HEK293 (cell line): ENCODE results near the gene EVL.

Experiments
- KLF7 ChIP-seq: fragments of 450-650 bp; formaldehyde crosslinking; IDR thresholded peaks from 2 replicates; pipeline ENCODE4 v1.5.1; 2016; ENCODE audit warnings: missing biosample characterization, missing genetic modification characterization, borderline replicate concordance
- ZNF549 ChIP-seq: fragments of 450-650 bp; IDR thresholded peaks from 2 replicates; pipeline ENCODE4 v1.5.1; 2018; ENCODE audit warnings: missing biosample characterization, missing genetic modification characterization, mild to moderate bottlenecking, inconsistent platforms, moderate library complexity
- ZNF639 ChIP-seq: fragments of 450-650 bp; formaldehyde crosslinking; IDR thresholded peaks from 2 replicates; pipeline ENCODE4 v1.5.1; 2016; ENCODE audit warnings: missing biosample characterization, missing genetic modification characterization
- TF ChIP-seq, protein P1 (sequence below): fragments of 450-650 bp; formaldehyde crosslinking; IDR thresholded peaks from 2 replicates; pipeline ENCODE4 v1.5.1; 2016; ENCODE audit warnings: missing biosample characterization, missing genetic modification characterization

DNA sequence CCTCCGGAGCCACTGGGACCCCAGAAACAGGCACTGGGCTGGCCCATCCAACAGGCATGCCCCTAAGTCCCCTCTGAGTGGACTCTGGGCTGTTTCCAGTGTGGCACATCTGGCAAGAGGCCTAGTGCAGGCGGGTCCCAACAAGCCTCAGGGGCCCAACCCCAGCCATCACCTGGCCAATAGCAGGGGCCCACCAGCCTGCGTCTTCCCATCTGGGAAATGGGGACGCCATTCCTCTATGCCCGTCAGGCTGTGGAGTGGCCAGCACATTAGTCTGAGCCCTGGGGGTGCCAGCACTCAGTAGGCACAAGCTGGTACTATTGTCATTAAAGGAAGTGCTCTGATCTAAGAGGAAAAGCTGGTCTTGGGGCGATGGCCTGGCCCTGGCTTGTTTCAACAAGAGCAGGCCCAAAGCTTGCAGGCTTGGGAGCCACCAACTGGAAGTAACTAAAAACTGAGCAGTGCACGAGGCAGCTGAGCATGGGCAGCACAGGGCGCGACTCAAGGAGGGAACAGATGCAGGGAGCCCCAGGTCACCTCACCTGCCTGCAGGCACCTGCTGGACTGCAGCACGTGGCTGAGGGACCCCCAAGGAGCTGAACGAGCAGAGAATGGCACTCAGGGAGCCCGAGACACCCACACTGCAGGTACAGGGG lies 85.8 kb downstream of the EVL start:
- TF ChIP-seq ZNF639 (tag by site-specific recombination) (no peak), KLF7 (tag by site-specific recombination) (no peak), ZNF549 (tag by site-specific recombination) (no peak)
- TF ChIP-seq, protein P1, sequence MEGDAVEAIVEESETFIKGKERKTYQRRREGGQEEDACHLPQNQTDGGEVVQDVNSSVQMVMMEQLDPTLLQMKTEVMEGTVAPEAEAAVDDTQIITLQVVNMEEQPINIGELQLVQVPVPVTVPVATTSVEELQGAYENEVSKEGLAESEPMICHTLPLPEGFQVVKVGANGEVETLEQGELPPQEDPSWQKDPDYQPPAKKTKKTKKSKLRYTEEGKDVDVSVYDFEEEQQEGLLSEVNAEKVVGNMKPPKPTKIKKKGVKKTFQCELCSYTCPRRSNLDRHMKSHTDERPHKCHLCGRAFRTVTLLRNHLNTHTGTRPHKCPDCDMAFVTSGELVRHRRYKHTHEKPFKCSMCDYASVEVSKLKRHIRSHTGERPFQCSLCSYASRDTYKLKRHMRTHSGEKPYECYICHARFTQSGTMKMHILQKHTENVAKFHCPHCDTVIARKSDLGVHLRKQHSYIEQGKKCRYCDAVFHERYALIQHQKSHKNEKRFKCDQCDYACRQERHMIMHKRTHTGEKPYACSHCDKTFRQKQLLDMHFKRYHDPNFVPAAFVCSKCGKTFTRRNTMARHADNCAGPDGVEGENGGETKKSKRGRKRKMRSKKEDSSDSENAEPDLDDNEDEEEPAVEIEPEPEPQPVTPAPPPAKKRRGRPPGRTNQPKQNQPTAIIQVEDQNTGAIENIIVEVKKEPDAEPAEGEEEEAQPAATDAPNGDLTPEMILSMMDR (tag by site-specific recombination), result no peak
